NK-92 (cell line): ENCODE data around the gene SUGCT.

ENCODE experiments used
- DNase-seq: peaks from one replicate; lab custom pipeline; 2025; ENCODE audit not compliant: unreplicated experiment; lab: John Stamatoyannopoulos, UW

SUGCT gene

DNA sequence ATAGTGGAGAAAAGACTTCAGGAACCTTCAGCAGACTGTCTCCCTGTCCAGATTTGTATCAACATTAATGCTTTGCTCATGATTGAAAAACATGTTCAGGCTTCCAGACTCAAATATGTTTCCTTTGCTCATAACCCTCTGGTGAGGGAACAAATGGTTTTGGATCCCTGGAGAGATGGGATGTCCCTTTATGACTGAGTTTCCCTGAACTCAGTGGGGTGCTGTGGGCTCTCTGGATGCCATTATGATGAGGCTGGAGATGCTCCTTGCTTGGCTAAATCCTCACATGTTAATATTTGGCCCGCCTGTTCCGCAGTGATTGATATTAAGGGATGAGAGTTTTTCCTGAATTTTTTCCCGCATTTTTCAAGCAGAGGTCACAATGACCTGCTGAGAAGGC is 749.4 kb downstream of the SUGCT start:
- no peak for DNase-seq

DNA sequence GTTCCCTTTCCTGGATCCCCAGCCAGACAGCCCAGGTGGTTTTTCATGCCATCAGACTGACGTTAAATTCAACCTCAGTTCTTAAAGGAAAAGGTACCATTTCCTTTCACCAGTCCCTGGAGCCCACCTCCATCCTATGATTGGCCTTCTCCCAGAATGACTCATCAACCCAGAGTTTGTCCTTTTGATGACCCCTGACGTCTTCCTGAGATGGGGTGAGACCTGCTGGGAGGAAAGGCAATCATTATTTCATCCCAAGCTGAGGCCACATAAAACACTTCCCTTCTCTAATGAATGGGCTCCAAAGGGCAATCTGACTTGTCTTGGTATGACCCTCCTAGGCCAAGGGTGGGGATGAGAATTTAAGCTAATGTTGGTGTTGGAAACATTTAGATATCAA is 750.7 kb downstream of the SUGCT start:
- no peak for DNase-seq

DNA sequence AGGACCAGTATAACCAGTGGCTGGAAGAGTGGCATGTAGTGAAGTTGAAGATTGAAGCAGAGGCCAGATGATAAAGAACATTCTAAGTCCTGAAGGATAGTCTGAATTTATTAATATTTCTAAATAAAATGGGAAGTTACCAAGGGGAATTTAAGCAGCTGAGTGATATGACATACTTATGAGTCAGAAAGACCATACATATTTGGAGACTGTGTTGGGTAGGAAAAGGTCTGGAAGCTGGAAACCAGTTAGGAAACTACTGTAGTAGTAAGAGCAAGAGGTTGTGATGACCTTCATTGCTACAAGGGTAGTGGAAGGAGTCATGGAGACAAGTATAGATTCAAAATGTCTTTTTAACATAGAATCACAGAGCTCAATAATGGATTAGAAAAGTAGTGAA is 752.3 kb downstream of the SUGCT start:
- DNase-seq, result no peak

DNA sequence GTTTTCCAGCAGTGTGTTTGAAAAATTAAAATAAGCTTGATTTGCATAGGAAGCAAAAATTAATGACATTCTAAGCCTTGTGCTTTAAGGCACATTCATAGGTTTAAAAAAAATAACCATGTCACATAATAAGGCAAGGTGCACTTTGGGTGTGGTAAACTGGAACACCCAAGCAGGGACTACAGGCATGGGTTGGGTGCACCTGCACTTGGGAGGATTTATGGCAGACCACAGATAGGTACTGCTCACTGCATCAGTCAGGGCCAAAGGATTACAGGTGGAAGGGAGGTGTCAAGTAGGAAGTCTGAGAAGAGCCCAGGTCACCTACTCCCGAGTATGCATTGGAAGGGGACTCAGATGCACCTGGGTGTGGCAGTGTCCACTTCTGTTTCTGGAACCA is 753.7 kb downstream of the SUGCT start:
- no peak for DNase-seq

DNA sequence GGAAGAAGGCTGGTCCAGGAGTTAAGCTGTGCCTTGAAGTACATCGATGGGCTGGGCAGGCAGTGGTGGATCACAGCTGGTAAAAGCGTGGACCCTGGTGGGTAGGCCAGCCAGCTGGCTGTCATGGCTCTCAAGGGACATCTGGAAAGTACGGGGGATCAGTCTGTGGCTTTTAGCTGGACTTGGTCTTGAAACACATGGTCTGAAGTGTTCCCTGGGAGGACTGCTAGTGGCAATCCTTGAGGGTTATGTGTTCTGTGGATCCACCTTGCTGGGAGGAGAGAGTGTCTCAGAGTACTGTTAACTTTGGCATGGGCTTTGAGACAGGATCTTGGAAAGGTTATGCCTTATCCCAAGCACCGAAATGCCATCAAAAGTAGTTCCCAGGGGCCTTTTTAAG is 754.3 kb downstream of the SUGCT start:
- no peak for DNase-seq

DNA sequence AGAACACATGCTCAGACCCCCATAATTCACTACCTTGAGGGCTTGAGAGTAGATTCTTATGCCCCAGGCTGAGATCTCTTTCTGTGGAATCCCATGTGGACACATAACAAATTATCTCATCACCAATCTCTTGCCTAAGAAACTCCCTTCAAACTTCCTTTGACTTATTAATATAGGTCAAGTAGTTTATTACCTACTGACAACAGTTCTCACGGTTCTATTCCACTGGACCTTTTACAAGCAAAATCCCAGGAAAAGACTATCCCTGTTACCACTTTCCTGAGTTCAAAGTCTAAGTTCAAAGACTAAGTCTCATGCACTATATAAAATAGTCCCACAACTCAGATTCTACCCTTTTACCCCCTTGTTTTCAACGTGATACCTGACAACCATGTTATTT is 754.7 kb downstream of the SUGCT start:
- no peak for DNase-seq

DNA sequence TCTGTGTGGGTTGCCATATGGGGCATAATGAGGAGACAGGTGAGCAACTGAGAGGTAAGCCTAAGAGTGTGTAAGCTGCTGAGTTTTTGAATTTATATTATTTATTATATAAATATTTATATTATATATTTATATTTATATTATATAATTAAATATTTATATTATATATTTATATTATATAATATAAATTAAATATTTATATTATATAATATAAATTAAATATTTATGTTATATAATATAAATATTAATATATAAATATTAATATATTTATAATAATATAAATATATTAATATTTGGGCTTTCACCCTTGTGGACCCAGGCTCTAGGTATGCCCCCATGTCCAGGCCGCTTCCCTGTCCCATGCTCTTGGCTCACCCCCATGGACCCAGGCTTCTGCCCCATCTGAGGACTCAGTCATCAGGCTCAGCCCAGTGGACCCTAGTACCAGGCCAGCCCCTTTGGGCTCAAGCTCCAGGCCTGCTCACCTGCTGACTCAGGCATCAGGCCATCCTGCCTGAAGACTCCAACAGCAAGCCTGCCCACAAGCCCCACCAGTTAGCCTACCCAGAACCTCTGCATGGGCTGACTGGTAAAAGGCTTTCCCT is 755.4 kb downstream of the SUGCT start:
- DNase-seq, result no peak

DNA sequence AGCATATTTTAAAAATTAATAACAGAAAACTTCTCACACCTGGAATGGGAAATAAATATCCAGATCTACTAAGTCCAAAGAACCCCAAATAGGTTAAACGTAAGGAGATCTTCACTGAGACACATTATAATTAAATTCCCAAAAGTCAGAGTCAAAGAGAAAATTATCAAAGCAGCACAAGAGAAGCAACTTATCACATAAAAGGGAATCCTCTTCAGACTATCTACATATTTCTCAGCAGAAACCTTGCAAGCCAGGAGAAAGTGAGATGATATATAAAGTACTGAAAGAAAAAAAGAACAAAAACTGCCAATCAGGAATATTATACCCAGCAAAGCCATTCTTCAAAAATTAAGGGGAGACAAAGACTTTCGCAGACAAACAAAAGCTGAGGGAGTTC is 756.4 kb downstream of the SUGCT start:
- no peak for DNase-seq

DNA sequence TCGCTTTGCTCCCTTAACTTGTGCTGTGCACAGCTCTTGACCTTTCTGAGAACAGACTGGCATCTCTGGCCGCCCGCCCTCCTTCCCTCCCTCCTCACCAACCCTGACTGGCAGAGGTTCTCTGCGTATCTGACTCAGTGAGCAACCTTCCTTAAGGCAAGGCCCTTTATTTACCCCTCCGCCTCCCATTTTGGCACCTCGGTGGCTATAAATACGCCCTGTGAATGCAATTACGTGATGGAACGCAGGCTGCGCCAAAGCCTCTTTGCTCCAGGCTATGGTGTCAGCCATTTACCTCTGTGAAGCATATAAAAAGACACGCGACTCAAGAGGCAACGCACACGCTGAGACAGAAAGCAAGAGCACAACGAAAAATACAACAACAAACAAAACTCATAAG is 764.3 kb downstream of the SUGCT start:
- DNase-seq, result no peak

DNA sequence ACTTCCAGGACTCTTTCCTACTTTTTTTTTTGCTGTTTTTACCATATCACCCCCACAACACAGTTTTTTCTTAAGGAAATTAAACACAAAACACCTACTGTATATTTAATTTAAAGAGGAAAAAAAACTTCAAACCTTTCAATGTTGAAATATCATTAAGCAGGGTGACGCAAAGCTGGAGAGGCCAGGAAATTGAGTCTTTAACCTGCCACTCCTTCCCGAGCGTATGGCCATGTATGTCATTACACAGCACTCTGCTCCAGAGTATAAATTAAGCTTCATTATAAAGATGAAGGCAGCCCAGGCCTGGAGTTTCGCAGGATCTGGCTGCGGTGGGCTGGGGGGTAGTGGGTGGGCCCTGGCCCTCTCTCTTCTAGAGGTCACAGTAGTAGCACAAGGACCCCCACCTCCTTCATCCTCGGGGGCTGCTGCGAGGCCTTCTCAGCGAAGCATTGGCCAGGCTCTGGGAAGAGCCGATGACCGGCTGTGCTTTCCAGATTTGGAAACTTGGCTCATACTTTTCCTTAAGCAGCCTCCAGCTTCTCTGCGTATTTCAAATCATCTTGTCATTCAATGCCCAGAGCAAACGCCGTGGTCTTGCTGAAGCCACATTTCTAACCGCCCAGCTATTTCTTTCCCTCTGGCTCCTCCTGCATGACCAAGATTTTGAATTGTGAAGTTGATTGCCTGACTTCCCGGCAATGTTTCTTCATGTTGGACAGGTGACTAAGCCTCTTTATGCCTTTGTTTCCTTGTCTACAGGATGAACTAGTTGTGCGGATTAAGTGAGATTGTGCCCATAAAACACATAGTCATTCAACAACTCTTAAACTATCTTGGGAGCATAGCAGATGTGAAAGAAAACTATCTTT is 765.1 kb downstream of the SUGCT start:
- no peak for DNase-seq

DNA sequence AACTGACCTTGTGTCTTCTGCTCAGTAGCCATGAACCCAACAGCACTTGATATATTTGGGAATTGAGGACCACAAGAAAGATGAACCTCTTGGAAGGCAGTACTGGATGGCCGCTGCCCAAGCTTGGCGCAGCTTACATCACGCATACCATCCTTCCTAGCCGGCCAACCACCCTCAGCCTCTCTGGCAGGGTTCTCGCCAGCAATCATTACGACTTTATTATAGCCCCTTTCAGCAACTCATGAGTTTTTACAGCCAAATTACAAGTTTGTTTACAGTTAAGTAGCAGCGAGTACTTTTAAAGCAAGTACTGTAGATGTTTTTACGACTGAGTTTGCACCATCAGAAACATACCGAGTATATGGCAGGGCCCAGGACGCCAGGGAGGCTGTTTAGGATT is 769.1 kb downstream of the SUGCT start:
- DNase-seq, result no peak

DNA sequence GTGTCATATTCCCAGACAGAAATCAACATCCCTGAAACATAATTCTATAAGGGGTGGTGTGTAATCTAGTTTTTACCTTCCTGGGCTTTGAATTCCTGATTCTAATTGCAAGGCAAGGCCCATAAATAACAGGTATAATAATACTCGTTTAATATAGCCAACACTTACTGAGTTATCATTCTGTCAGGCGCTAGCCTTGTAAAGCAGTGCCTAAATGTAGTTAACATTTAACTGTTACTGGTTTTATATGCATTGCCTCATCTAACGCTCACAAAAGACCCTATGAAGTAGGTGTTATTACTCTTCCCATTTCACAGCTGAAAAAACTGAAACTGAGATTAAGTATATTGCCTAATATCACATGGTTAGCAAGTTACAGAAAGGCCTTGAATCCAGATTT is 772.5 kb downstream of the SUGCT start:
- DNase-seq, result no peak

DNA sequence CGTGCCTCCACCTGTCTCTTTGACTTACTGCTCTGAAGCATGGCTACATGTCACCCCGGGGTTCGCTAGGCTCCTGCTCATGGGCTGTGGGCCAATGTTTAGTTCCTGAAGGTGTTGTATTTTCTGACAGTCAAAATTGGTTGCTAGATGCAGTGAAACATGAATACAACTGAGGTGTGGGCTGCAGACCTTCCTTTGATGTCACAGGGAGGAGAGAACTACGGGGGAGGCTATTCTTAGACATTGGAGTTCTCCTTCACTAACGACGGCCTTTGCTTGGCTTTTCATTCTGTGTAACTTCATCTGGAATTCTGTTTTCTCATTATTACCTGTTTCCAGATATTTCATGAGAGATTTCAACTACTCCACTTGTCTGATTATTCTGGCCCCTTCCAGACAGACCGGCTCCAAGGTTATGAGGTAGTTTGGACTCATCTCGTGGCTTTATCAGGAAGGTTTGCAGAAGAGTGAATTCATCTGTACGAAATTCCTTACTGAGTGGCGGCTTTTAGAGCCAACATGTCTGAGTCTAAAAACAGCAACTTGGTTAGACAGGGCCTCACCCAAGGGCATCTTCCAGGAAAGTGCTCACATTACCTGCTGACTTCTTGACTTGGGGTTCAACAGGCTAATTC is 774.7 kb downstream of the SUGCT start:
- no peak for DNase-seq
